Stimulated activated CD8-positive, alpha-beta memory T cell treated with anti-CD3 and anti-CD28 coated beads, Interleukin-15, amount 100 ng/mL, for 4 hours (primary cell): ENCODE results near the gene C18orf32.
"Not testable (repeated sequence)": the region's sequence is repeated elsewhere in the genome, so short reads cannot be mapped to it uniquely, and the experiment has no call there.

Experiments used
- DNase-seq, 2 donors: peaks; one replicate each; pipeline ENCODE4 v3.0.0-alpha.2; 2020; ENCODE audit warnings: low read depth in 2 of 2

The C18orf32 gene

GRCh38 chr18:49486953-49487710 lies at the start of gene C18orf32:
Gene C18orf32, minus strand, starts transcription at chr18:49487234. Its CDS starts 3,486 bp downstream, at chr18:49483748.
- DNase-seq = peak; percentile 84 to 86

- DNase-seq = no peak
These were observed 48.0 kb upstream of the C18orf32 start for GRCh38 chr18:49534846-49535601.

- DNase-seq = no peak
These were observed 44.7 kb upstream of the C18orf32 start for GRCh38 chr18:49531678-49532153.

GRCh38 chr18:49529596-49529995 lies 42.6 kb upstream of the C18orf32 start:
- DNase-seq = no peak

GRCh38 chr18:49527631-49528327 lies 40.7 kb upstream of the C18orf32 start:
- DNase-seq = no peak

GRCh38 chr18:49525981-49526380 lies 38.9 kb upstream of the C18orf32 start:
- no peak for DNase-seq

- no peak for DNase-seq
These were observed 37.9 kb upstream of the C18orf32 start for GRCh38 chr18:49524951-49525350.

GRCh38 chr18:49524349-49524748 lies 37.3 kb upstream of the C18orf32 start:
- DNase-seq = no peak

GRCh38 chr18:49523580-49524093 lies 36.6 kb upstream of the C18orf32 start:
- DNase-seq = not testable (repeated sequence)

GRCh38 chr18:49521216-49521835 lies 34.3 kb upstream of the C18orf32 start:
- no peak for DNase-seq

- DNase-seq = no peak
These were observed 33.7 kb upstream of the C18orf32 start for GRCh38 chr18:49520661-49521145.

GRCh38 chr18:49519101-49519971 lies 32.3 kb upstream of the C18orf32 start:
- DNase-seq = no peak

- no peak for DNase-seq
These were observed 30.4 kb upstream of the C18orf32 start for GRCh38 chr18:49517483-49517882.

GRCh38 chr18:49515516-49515915 lies 28.5 kb upstream of the C18orf32 start:
- DNase-seq = no peak

GRCh38 chr18:49515003-49515402 lies 28.0 kb upstream of the C18orf32 start:
- not testable (repeated sequence) for DNase-seq

GRCh38 chr18:49514577-49514976 lies 27.5 kb upstream of the C18orf32 start:
- DNase-seq = no peak

GRCh38 chr18:49512876-49513275 lies 25.8 kb upstream of the C18orf32 start:
- DNase-seq = not testable (repeated sequence)

- DNase-seq = peak; percentile 12 to 15
These were observed 23.5 kb upstream of the C18orf32 start for GRCh38 chr18:49510393-49511115.

- DNase-seq = not testable (repeated sequence)
These were observed 19.4 kb upstream of the C18orf32 start for GRCh38 chr18:49506438-49506837.

- no peak for DNase-seq
These were observed 16.9 kb upstream of the C18orf32 start for GRCh38 chr18:49503931-49504330.
